Measurements from ENCODE around the gene NUP50. TPM values are rescaled to one million over a fixed set of nuclear protein-coding genes. Genes with fewer than 3 reads are reported as not detected.

Gene NUP50
- total RNA-seq, 1 experiment from 2014 or later, result 71.4 TPM

- DNase-seq (ENCODE audit: low read depth), result no peak
Observed at GRCh38 chr22:45227645-45228400, 64.1 kb downstream of the NUP50 start.

GRCh38 chr22:45228401-45228754 lies 64.7 kb downstream of the NUP50 start:
- no peak for DNase-seq (ENCODE audit: low read depth)

DNA sequence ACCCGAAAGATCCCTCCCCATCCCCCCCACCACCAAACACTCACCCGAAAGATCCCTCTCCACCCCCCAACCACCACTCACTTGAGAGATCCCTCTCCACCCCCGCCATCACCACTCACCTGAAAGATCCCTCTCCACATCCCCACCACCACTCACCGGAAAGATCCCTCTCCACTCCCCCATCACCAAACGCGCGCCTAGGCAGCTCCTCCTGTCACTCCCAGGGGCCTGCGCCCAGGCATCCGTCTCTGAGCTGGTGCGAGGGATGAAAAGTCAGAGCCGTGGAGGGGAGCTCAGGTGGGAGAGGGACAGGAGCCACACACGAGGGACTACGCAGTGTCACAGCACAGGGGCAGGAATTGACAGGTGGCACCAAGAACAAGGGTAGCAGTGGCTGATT lies 65.5 kb downstream of the NUP50 start:
- no peak for DNase-seq (ENCODE audit: low read depth)

GRCh38 chr22:45230026-45230721 lies 66.4 kb downstream of the NUP50 start:
- no peak for DNase-seq (ENCODE audit: low read depth)

DNA sequence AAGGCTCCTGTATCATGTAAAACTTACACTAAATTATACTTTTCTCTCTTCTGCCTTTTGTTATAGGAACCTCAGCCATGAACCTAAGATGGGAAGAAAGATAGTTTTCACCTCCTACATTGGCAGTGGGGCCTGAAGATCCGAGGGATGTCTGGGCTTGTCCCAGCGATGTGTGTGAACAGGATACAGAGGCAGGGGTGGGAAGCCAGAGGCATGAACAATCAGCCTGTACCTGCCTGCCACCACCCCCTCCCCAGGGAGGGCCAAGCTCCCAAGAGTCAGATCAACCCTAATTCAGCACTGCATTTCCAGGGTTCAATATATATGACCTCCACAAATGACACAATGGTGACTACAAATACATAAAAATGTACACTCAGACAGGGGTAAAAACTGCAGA lies 67.6 kb downstream of the NUP50 start:
- DNase-seq (ENCODE audit: low read depth), result no peak

GRCh38 chr22:45233386-45233785 lies 69.7 kb downstream of the NUP50 start:
- DNase-seq (ENCODE audit: low read depth), result no peak

- no peak for DNase-seq (ENCODE audit: low read depth)
Observed at GRCh38 chr22:45233827-45234226, 70.1 kb downstream of the NUP50 start.

GRCh38 chr22:45235101-45235777 lies 71.5 kb downstream of the NUP50 start:
- DNase-seq (ENCODE audit: low read depth), result no peak

- no peak for DNase-seq (ENCODE audit: low read depth)
Observed at GRCh38 chr22:45235851-45236342, 72.2 kb downstream of the NUP50 start.

GRCh38 chr22:45237065-45237990 lies 73.6 kb downstream of the NUP50 start:
- no peak for DNase-seq (ENCODE audit: low read depth)

Other genes with a start within 250 kb of the NUP50 start
- 0.98 and 1.4 TPM in 2 replicates for gene PHF21B, start 153.9 kb upstream of the NUP50 start, total RNA-seq (2014; rRNA removed)
- 27.3 and 31.7 TPM in 2 replicates for gene KIAA0930, start 77.0 kb downstream of the NUP50 start, total RNA-seq (2014; rRNA removed)
- not detected in 2 replicates for gene UPK3A, start 121.0 kb downstream of the NUP50 start, total RNA-seq (2014; rRNA removed)
- 9.1 and 9.6 TPM in 2 replicates for gene FAM118A, start 146.0 kb downstream of the NUP50 start, total RNA-seq (2014; rRNA removed)
- not detected in 2 replicates for gene SMC1B, start 249.7 kb downstream of the NUP50 start, total RNA-seq (2014; rRNA removed)
- 0.58 and 0.86 TPM in 2 replicates for gene RIBC2, start 249.8 kb downstream of the NUP50 start, total RNA-seq (2014; rRNA removed)

All from LHCN-M2 (cell line).